Activated CD8-positive, alpha-beta memory T cell treated with anti-CD3 and anti-CD28 coated beads, Interleukin-2, amount 50 U/mL, for 24 hours (primary cell): Measurements from ENCODE around the gene APOL6.
"Not testable (repeated sequence)": the region's sequence is repeated elsewhere in the genome, so short reads cannot be mapped to it uniquely, and the experiment has no call there.

ENCODE experiments used
- DNase-seq: peaks from one replicate; pipeline ENCODE4 v3.0.0-alpha.2; 2020; ENCODE audit errors: extremely low read depth

APOL6 gene

DNA sequence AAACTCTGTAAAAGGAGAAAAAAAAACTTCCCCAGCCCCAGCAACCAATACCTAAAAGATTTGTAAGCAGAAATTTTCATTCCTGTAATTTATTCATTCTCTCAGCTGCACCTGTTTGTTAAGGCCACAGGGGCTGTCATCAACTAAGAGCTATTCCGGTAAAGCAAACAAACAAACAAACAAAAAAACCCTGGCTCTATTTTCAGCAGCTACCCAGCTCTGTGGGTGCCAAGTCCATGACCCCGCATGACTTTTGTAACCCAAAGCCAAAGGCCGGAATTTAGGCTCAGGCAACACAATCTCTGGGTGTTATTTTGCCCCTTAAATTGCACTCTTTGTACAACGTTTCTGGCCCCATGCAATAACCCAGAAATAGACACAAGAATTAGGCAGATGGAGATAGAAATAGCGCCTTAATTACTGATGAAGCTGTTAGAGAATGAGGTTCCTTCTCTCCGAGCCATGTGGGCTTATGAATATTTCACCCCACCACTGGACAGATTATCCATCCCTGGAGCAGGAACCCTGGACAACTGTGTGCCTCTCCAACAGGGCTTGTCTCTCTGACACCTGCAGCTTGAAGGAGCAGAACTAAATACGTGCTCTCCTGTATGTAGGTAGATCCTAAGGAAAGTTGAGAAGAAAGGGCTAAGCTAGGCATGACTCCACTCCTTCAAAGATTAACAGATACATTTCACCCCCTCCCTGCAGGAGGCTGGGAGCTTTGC is 29.4 kb downstream of the APOL6 start:
- no peak for DNase-seq

DNA sequence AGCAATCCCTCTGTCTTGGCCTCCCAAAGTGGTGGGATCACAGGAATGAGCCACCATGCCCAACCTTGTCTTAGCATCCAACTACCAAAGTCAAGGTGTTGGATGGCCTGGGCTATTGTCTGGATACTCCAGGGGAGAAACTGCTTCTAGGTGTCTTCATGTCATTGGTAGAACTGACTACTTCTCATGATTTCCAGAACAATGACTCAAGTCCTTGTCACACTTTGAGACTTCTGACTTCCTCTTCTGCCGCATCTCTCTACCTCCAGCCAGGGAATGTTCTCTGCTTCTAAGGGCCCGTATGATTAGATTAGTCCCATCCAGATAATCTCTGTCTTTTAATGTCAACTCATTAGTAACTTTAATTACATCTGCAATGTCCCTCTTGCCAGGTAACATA is 30.6 kb downstream of the APOL6 start:
- no peak for DNase-seq

DNA sequence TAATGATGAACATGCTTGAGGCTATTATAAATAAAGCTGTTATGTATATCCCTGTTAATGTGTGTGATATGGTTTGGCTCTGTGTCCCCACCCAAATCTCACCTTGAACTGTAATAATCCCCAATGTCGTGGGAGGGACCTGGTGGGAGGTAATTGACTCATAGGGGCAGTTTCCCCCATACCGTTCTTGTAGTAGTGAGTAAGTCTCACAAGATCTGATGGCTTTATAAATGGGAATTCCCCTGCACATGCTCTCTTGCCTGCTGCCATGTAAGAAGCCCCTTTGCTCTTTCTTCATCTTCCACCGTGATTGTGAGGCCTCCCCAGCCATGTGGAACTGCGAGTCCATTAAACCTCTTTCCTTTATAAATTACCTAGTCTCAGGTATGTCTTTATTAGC is 31.2 kb downstream of the APOL6 start:
- peak; percentile 40 for DNase-seq

DNA sequence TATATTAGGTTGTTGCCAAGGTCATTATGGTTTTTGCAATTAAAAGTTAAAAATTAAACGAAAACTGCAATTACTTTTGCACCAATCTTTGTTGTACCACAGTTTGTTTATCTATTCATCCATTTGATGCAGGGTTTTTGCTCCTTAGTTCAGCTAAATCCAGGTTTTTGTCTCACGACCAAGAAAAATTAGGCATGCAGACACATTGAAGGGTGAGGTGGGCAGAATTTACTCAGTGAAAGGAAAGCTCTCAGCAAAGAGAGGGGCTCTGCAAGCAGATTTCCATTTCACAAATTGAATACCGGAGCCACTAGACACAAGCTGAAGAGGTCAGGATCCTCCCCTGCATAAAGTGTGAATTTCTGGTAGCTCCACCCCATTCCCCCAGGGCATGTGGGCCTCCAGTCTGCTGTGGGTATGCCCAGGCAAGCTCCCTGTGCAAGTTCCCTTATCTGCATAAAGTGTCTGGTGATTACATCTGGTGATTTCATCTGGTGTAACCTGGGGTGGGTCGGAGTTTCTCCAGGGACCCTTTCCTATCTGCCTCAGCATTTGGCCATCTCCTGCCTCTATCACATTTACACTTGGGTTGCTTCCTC is 33.3 kb downstream of the APOL6 start:
- DNase-seq = no peak

DNA sequence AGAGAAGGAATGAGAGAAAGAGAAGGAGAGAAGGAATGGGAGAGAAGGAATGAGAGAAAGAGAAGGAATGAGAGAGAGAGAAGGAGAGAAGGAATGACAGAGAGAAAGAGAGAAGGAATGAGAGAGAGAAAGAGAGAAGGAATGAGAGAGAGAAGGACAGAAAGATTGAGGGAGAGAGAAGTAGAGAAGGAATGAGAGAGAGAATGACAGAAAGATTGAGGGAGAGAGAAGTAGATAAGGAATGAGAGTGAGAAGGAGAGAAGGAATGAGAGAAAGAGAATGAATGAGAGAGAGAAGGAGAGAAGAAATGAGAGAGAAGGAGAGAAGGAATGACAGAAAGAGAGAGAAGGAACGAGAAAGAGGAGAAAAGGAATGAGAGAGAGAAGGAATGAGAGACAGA is 35.3 kb downstream of the APOL6 start:
- DNase-seq = no peak

DNA sequence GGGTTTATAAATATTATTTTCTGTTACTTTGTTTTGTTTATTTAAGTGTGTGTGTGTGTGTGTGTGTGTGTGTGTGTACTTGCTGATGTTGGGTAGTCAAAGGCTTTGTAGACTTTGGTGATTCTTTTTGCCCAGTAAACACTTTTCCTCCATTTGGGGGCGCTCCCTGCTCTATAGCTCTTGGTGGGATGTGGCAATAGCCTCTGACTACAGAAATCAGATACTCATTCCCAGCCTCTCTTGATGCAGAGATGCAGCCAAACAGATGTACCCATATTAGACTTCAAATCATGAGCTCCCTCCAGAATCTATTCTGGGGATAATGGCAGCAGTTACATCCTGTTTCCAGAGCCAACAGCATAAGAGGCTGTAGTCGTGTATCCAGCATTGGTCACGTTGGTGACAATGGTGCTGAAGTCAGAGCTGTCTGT is 36.0 kb downstream of the APOL6 start:
- no peak for DNase-seq

DNA sequence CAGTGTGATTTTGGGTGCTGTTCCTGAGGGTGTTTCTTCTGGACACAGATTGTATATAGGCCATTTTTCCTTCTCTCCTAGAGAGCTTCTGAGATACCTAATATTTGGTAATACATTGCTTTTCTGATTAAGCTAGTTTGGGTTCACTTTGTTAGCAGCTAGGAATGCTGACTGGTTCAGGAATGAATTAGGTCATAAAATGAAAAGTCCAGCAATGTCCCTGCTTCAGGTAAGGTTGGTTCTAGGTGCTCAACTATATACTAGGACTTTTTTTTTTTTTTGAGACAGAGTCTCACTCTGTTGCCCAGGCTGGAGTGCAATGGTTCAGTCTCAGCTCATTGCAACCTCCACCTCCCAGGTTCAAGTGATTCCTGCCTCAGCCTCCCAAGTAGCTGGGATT is 36.5 kb downstream of the APOL6 start:
- no peak for DNase-seq

DNA sequence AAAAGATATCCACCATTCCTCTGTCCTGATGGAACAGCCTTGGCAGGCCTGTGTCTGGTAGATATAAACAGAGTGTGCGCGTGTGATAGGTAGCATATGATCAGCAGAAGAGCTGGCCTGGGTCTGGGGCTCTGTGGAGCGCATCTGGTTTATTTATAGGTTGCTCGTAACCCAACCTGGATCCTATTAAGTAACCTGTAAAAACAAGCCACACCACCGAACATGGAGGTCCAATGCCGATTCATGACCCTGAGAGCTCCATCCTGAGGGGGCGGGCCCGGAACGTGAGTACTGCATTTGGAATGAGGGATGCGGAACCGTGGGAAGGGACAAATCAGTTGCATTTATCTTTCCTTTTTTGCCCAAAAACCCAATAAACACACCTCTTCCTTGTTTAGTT is 37.5 kb downstream of the APOL6 start:
- DNase-seq = no peak

DNA sequence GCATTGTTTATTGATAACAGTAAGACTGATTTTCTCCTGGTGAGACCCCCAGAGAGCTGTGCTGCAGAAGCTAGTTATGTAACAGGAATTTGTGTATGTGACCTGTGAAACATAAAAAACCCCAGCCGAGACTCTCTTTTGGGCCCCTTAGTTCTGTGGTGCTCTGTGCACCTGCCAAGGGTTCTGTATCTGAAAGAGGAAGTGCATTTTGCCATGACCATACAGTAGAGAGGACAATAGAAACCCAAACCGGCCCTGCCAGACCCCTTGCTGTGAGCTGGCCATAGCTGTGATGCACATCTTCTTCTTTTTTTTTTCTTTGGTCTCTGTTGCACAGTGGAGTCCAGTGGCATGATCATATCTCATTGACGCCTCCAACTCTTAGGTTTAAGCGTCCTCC is 38.1 kb downstream of the APOL6 start:
- DNase-seq = no peak

DNA sequence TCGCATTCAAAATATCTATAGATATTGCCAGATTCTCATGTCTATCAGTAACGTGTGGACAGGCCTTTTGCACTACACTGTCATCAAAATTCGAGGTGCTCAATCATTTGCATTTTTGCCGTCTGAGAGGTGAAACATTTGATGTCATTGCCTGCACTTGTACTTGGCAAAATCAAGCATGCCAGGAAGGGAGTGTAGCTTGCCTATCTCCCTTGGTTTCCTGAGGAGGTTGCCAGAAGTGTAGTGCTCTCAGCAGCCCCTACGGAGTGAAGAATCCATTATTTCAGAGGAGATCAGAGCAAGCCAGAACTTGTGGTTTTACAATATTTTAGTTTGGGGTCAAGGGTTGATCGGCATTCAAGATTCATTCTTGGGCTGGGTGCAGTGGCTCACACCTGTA is 39.2 kb downstream of the APOL6 start:
- DNase-seq = no peak

DNA sequence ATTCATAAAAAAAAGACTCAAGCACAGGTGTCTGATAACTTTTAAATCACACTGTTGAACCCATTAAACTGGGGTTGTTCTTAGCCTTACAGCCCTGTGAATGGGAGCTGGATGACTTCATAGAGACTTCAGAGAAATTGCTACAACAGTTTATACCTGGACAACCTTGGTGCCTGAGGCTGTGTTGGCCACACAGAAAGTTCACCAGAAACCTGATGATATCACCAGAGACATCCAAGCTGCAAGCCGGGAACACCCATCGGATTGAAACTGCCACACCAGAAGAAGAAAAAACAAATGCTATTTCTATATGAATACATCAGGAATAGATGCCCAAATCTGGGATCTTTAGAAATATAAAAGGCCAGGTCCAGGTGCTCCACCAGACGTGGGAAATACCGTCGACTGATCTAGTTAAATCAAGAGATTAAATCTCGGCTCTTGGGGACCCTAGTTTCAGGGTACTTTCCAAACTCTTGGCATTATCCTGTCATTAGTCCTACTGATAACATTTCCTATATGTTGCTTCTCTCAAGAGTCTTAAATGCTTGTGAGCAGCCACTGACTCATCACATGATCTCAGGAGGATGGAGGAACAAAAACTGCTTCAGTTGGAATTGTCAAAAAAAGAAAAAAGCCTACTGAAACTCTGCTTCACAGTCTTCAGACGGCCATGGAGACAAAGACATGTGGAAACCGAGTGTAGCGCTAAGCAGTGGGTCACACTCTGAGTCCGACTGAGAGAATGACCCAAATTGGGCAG is 40.8 kb downstream of the APOL6 start:
- DNase-seq = no peak

DNA sequence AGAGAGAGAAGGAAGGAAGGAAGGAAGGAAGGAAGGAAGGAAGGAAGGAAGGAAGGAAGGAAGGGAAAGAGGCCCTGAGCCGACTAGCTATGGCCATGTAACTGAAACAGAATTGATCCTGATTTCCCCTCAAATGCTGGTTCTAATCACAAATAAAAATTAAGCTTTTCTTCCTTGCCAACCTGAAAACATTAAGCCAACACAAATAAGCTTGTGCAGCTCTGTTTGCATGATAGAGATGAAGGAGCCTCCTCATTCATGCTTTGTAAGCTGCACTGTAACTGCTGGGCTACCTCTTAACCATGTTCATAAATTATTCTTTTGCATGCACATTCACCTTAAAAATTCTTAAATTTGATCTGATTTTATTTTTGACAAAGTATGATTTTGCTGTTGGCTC is 41.8 kb downstream of the APOL6 start:
- DNase-seq = no peak

DNA sequence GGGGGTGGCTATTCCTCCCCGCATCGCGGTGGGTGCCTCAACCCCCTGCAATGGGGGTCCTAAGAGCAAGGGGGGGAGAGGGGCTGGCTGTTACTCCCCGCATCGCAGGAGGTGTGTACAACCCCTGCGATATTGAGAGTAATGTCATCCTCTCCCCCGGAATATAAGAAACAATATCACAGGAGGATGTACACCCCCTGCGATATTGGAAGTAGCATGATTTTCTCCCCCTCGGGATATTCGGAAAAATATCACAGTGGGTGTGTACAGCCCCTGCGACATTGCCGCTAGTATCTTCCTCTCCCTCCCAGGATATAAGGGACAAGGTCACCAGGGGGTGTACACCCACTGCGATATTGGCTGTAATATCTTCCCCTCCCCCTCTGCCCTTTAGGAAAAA is 47.0 kb downstream of the APOL6 start:
- DNase-seq = no peak

DNA sequence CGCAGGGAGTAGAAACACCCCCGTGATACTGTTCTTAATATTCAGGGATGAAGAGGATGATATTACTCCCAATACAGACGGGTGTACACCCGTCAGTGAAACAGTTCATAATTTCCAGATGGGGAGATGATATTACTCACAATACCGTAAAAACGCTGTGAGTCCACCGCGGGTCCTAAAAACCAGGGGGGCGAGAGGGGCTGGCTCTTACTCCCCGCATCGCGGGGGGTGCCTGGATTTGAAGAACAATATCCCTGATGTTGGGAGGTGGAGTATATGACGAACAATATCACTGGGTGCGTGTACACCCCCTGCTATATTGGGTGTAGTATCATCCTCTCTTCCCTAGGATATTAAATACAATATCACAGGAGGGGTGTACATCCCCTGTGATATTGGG is 48.9 kb downstream of the APOL6 start:
- DNase-seq = no peak

DNA sequence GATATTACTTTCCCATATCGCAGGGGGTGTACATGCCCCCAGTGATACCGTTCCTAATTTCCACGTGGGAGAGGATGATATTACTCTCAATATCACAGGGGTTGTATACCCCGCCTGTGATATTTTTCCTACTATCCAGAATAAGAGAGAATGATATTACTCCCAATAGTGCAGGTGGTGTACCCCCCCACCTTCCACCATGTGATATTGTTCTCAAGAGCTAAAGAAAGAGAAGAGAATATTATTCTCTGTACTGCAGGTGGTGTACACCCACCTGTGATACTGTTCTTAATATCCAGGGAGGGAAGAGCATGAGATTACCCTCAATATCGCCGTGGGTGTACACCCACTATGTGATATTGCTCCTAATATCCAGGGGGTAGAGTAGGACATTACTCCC is 51.6 kb downstream of the APOL6 start:
- DNase-seq = not testable (repeated sequence)

DNA sequence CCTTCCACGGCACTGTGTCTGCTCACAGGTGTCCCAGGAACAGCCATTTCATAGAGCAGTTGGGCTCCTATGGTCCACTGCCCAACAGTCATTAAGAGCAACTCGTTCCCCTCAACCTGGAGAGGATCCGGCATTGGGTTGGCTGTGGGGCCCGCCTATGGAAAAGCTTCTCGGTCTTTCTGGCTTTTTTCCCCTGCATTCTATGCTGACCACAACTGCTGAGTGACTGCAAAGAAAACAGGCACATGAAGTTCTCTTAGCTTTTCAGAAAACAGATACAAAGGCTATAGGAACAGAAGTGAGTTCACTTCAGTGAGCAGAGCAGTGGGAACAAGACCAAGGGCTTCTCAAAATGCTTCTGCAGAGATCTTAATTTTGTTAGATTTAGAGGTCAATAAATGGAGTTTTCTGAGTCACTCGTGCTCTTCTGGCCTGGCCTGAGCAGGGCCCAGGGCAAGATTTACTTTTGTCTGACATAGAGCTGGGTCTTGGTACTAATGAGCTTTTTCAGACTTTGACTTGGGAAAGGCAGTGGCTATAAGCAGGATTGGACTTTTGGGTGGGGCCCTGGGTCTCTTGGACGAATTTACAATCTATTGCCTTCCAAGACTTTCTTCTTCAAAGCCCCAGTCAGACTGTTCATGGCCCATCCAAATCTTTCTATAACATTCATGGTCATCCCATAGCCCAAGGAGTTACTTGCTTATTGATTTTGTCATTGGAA is 55.8 kb downstream of the APOL6 start:
- no peak for DNase-seq

DNA sequence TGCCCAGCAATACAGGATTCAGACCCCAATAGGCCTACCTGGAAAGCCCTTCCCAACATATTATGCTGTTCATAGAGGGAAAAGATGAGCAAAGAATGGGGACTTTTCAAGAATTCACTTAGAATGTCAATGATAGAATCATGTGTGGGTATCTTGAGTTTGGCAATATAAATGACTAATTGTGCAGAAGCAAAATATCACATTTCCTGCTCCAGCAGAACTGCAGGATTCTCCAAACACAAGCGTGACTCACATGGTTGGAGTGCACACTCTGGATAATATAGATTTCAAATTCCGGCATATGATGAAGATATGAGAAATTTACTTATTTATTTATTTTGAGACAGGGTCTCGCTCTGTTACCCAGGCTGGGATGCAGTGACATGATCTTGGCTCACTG is 56.9 kb downstream of the APOL6 start:
- no peak for DNase-seq

DNA sequence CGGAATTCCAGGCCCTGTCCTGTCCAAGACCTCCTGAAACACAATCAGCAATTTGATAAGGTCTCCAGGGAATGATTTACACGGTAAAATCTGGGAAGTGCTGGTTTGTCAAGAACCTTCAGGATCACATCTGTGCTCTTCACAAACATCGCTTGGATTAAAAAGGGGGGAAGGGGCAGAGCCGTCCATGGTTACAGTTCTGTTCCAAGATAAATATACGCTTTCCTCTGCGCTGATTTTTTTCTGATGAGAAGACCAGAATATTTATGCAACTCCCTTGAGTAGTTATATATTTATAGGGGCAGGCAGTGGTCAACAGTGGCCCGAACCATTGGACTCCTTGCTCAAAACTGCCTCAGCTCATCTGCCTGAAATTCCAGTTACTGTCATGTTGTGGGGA is 60.2 kb downstream of the APOL6 start:
- no peak for DNase-seq

DNA sequence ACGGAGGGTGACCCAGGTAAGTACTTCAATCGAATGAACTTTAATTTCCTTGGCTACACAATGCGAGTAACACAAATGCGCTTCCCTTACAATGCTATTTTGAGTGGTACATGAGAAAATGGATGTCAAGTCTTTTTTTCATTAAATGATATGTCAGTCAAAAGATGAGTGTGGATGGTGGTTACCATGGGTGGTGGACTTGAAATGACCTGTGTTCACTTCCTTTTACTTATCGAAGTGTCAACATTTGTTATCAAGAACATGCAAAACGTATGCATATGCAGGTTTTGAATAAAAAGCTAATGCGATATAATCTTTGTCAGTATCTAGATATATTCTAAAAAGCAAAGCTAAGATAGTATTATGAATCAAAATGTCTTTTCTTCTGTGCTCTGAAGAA is 60.7 kb downstream of the APOL6 start:
- DNase-seq = no peak

DNA sequence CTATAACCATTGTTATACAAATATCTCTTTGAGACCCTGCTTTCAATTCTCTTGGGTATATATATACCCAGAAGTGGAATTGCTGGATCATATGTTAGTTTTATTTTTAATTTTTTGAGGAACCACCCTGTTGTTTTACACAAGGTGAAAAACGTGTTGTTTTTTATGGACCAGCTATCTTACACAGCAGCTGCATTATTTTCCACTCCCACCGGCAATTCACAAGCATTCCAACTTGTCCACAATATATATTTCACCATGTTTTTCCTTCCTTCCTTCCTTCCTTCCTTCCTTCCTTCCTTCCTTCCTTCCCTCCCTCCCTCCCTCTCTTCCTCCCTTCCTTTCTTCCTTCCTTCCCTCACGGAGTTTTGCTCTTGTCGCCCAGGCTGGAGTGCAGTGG is 63.1 kb downstream of the APOL6 start:
- no peak for DNase-seq

DNA sequence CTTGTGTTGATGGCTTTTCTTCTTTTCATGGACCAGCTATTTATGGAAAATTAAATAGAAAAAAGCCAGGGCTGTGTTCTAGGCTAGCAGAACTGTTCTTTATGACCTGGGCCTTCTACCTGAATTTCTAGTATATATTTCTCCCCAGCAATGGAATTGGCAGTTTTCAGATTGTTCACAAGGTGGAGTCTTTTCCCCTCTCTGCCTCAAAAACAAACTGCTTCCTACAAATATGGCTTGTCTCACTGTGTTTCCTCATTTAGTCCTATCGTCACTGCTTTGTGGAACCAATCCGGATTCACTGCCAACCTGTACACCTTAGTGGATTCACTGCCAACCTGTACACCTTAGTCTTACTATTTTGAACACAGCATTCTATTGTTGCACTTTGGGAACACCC is 64.4 kb downstream of the APOL6 start:
- DNase-seq = no peak

DNA sequence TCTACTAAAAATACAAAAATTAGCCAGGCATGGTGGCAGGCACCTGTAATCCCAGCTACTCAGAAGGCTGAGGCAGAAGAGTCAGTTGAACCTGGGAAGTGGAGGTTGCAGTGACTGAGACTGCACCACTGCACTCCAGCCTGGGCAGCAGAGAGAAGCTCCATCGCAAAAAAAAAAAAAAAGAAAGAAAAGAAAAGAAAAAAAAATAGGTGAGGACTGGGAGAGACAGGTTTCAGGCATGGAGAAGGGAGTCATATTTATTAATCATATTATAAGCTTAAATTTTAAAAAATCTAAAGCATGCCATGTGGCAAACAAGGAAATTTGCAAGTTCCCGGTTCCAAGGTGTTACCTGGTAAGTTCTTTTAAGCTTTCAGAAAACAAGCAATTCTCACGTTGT is 69.3 kb downstream of the APOL6 start, which contains the start of gene APOL5:
TSS of gene APOL5 (plus strand) at position 301 of the 400 bp plus-strand sequence. CDS start at position 301, 0 bp downstream.
- no peak for DNase-seq
